ENCODE measurements around the gene TK2. TPM values are rescaled to one million over a fixed set of nuclear protein-coding genes. Genes with fewer than 3 reads are reported as not detected.

TK2 gene
- polyA plus RNA-seq, 2 of the 4 experiments (the other 2 are of a cell fraction) = 13.9 to 29.5 TPM

DNA sequence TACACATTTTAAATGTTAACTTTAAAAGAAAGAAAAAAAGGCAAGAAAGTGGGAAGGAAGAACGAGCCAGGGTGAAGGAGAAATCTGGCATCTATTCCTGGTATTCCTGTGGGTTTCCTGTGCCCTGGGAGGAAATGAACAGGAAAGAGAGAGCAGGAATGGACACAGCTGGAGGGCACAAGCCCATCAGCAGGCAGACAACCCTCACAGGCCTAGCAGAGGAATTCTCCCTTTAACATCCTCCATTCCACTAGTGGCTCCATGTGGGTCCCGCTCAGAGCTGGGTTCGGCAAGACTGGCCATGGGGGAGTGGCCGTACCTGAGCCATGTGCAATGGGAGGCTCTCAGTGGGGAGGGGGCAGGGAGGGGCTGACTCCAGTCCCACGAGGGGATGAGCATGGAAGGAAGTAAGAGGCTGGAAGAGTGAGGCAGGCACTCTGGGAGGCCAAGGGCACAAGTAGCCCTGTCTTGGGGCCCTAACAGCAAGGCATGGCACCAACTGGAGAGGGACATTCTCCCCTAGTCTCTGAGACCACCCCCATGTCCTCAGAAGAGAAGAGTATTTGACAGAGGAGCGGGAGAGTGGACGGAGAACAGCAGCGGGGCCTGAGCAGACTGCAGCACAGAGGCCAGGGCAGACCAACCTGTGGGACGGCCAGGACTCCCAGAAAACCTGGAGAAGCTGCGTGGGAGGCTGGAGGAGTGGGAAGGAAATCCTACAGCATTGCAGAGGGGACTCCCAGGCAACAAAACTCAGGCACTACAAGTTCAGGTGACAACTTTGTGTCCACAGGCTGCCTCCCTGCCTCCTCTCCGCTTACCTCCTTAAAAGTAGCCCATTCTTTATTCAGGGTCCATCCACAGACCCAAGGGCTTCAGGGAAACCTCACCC, 30.2 kb downstream of the TK2 start:
- no peak for ATAC-seq
- TF ChIP-seq TP53 (CRISPR knock-in tag; IDR thresholded peaks at IDR 0.05) = no peak
- TF ChIP-seq RFX5 (IDR thresholded peaks at IDR 0.05) = no peak
- no peak for TF ChIP-seq MAFK (IDR thresholded peaks at IDR 0.05; ENCODE audit: partially characterized antibody)
- no peak for TF ChIP-seq HOXA7 (CRISPR knock-in tag; IDR thresholded peaks at IDR 0.05)
- no peak for TF ChIP-seq CBX2 (IDR thresholded peaks at IDR 0.05; ENCODE audit: borderline replicate concordance, low read depth)
- TF ChIP-seq MAZ (IDR thresholded peaks at IDR 0.05; ENCODE audit: borderline replicate concordance, low read depth, low read length) = no peak
- no peak for TF ChIP-seq KDM5A (IDR thresholded peaks at IDR 0.05)
- TF ChIP-seq, protein P1, sequence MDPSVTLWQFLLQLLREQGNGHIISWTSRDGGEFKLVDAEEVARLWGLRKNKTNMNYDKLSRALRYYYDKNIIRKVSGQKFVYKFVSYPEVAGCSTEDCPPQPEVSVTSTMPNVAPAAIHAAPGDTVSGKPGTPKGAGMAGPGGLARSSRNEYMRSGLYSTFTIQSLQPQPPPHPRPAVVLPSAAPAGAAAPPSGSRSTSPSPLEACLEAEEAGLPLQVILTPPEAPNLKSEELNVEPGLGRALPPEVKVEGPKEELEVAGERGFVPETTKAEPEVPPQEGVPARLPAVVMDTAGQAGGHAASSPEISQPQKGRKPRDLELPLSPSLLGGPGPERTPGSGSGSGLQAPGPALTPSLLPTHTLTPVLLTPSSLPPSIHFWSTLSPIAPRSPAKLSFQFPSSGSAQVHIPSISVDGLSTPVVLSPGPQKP (IDR thresholded peaks at IDR 0.05; ENCODE audit: low read depth, low read length) = no peak
- TF ChIP-seq, protein P2, sequence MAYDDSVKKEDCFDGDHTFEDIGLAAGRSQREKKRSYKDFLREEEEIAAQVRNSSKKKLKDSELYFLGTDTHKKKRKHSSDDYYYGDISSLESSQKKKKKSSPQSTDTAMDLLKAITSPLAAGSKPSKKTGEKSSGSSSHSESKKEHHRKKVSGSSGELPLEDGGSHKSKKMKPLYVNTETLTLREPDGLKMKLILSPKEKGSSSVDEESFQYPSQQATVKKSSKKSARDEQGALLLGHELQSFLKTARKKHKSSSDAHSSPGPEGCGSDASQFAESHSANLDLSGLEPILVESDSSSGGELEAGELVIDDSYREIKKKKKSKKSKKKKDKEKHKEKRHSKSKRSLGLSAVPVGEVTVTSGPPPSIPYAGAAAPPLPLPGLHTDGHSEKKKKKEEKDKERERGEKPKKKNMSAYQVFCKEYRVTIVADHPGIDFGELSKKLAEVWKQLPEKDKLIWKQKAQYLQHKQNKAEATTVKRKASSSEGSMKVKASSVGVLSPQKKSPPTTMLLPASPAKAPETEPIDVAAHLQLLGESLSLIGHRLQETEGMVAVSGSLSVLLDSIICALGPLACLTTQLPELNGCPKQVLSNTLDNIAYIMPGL (CRISPR knock-in tag; IDR thresholded peaks at IDR 0.05; ENCODE audit: borderline replicate concordance) = no peak
- H3K27ac ChIP-seq = peak overlapping the region; percentile 38 to 67; a peak in 4 of 6 replicates

DNA sequence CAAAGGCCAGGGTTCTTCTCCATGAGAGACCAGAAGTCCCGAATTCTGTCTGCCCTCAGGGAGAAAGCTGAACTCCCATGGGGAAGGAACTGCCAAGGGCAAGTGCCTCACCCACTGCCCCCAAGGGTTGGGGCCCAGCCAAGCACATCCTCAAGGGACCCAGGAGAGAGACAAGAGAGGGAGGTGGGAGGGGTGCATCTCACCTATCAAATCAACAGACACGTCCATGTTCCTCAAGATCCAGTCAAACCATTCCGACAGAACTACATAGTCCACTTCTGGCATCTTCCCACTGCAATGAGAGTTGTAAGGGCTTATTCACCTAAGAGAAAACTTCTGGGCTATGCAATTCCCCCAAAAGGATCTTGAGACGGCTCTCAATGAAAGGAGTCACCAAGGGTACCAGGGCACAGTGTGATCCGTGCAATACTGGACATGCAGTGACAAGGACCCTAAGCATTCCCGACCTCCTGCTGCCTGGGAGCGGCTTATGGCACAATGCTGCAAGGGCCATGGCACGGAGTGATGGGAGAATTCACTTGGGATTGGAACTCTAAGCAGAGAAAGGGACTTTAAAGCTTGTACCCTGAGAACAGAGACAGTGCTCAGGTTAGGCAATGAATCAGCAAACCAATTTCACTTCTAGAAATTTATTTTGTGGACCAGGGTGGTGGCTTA, 32.2 kb downstream of the TK2 start:
- Histone ChIP-seq H3K4me3 (peak overlapping the region; percentile 22; the same call in 1 of the 3 replicates), H3K4me2 (peak overlapping the region; percentile 80), H3K9me3 (no peaks in the 10 kb centered on the region), H3K27ac (peak overlapping the region; percentile 90 to 92), H3K4me1 (peaks cover 50% of the 10 kb centered on the region)
- FAIRE-seq (no peak), ATAC-seq (no peak), DNase-seq (ENCODE audit: low read depth in 1 of 2, low spot score in 1 of 2) (peak in 1 of 2 experiments; percentile 35)
- CTCF ChIA-PET = interaction anchor here (1.1 to 1.2 kb wide), 3 partner anchors 38 to 112 kb away, joined by 3 to 5 read pairs (median 4); no protein-coding TSS in a partner anchor
- 62% methylated on average over 8 of the region's 8 CpGs for WGBS (ENCODE audit: missing lambda C conversion rate)
- POLR2A ChIA-PET = no interaction called here
- no peak for TF ChIP-seq RFX5 (IDR thresholded peaks at IDR 0.05)
- TF ChIP-seq TP53 (CRISPR knock-in tag; IDR thresholded peaks at IDR 0.05) = no peak
- TF ChIP-seq EHF (CRISPR knock-in tag; IDR thresholded peaks at IDR 0.05) = 0 out of 2 replicates have a peak, but pooled peaks have one; percentile 29
- TF ChIP-seq FOXS1 (CRISPR knock-in tag; IDR thresholded peaks at IDR 0.05) = no peak

More for the DNA sequence above, 30.2 kb downstream of the TK2 start:
- POLR2A ChIA-PET = no interaction called here
- peaks cover 36% of the 10 kb centered on the region for H3K4me1 ChIP-seq
- no peak overlapping the region for H3K4me2 ChIP-seq
- WGBS (ENCODE audit: missing lambda C conversion rate) = 92% methylated on average over 11 of the region's 11 CpGs
- no peaks in the 10 kb centered on the region for H3K9me3 ChIP-seq
- CTCF ChIA-PET = interaction anchor here (1.0 to 1.1 kb wide), 2 partner anchors 12 to 42 kb away, joined by 3 read pairs; no protein-coding TSS in a partner anchor
- FAIRE-seq (no peak), DNase-seq (ENCODE audit: low read depth in 1 of 2, low spot score in 1 of 2) (no peak)
- H3K4me3 ChIP-seq = no peak overlapping the region

DNA sequence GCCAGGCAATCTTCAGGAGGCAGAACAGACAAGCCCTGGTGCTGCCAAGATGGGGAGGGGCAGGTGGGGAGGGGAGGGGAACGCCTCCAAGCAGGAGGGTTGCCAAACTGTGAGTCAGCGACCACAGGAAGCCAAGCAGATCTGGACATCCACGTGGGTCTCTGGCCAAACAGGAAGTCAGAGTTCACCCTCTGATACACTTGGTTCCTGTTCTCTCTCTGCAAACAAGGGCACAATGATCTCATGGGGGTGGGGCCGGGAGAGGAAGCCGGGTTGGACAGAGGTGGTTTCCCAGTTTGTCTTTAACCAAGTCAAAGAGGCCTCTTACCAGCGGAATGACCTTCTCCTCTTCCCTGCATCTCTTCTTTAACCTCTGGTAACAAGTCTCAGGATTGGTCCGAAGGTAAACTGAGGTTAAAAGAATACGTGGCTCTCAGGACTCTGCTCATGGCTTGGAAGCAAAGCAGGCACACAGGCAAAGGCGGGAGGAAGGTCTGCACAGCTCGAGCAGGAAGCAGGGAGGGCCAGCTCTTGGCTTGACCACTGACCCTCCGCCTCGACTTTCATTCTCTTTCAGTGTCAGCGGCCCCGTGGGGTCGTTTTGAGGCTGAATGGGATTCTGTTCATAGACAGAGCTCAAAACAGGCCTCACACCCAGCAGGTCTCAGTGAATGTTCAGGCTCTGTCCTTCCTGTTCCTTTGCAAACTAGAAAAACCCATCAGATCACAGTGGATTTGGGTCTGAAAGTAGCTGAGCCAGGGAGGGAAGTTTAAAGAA, 32.9 kb downstream of the TK2 start:
- CTCF ChIA-PET = interaction anchor here (1.1 to 1.2 kb wide), 3 partner anchors 37 to 111 kb away, joined by 3 to 5 read pairs (median 4); no protein-coding TSS in a partner anchor
- peak overlapping the region; percentile 92 to 95 for H3K27ac ChIP-seq
- no peaks in the 10 kb centered on the region for H3K9me3 ChIP-seq
- FAIRE-seq (peak; percentile 63), ATAC-seq (peak; percentile 82 to 87), DNase-seq (ENCODE audit: low read depth in 1 of 2, low spot score in 1 of 2) (peak; percentile 98 to 99)
- peak overlapping the region; percentile 22; the same call in 2 of the 3 replicates for H3K4me3 ChIP-seq
- WGBS (ENCODE audit: missing lambda C conversion rate) = 5% methylated on average over 15 of the region's 15 CpGs
- POLR2A ChIA-PET = no interaction called here
- H3K4me1 ChIP-seq = peaks cover 55% of the 10 kb centered on the region
- peak overlapping the region; percentile 80 for H3K4me2 ChIP-seq
- TF ChIP-seq HOXA7 (CRISPR knock-in tag; IDR thresholded peaks at IDR 0.05) (no peak), ZFP36 (IDR thresholded peaks at IDR 0.05; ENCODE audit: borderline replicate concordance, partially characterized antibody) (no peak), MYC (IDR thresholded peaks at IDR 0.05; ENCODE audit: borderline replicate concordance, low read length) (peak; percentile 90), MAZ (IDR thresholded peaks at IDR 0.05; ENCODE audit: borderline replicate concordance, low read depth, low read length) (no peak)
- TF ChIP-seq, protein P3, sequence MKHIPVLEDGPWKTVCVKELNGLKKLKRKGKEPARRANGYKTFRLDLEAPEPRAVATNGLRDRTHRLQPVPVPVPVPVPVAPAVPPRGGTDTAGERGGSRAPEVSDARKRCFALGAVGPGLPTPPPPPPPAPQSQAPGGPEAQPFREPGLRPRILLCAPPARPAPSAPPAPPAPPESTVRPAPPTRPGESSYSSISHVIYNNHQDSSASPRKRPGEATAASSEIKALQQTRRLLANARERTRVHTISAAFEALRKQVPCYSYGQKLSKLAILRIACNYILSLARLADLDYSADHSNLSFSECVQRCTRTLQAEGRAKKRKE (CRISPR knock-in tag; IDR thresholded peaks at IDR 0.05; ENCODE audit: low read depth) = peak; percentile 62; the same call in 1 of the 2 replicates
- TF ChIP-seq, protein P4, sequence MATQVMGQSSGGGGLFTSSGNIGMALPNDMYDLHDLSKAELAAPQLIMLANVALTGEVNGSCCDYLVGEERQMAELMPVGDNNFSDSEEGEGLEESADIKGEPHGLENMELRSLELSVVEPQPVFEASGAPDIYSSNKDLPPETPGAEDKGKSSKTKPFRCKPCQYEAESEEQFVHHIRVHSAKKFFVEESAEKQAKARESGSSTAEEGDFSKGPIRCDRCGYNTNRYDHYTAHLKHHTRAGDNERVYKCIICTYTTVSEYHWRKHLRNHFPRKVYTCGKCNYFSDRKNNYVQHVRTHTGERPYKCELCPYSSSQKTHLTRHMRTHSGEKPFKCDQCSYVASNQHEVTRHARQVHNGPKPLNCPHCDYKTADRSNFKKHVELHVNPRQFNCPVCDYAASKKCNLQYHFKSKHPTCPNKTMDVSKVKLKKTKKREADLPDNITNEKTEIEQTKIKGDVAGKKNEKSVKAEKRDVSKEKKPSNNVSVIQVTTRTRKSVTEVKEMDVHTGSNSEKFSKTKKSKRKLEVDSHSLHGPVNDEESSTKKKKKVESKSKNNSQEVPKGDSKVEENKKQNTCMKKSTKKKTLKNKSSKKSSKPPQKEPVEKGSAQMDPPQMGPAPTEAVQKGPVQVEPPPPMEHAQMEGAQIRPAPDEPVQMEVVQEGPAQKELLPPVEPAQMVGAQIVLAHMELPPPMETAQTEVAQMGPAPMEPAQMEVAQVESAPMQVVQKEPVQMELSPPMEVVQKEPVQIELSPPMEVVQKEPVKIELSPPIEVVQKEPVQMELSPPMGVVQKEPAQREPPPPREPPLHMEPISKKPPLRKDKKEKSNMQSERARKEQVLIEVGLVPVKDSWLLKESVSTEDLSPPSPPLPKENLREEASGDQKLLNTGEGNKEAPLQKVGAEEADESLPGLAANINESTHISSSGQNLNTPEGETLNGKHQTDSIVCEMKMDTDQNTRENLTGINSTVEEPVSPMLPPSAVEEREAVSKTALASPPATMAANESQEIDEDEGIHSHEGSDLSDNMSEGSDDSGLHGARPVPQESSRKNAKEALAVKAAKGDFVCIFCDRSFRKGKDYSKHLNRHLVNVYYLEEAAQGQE (IDR thresholded peaks at IDR 0.05) = no peak
- TF ChIP-seq, protein P1 (IDR thresholded peaks at IDR 0.05; ENCODE audit: low read depth, low read length) = no peak
